Right lobe of liver (tissue), 6 donors: ENCODE data around the gene EIF1AD. TPM values are rescaled to one million over a fixed set of nuclear protein-coding genes. Genes with fewer than 3 reads are reported as not detected.

Source experiments
- ATAC-seq, 4 donors: fragments of 200-7000 bp; cut with Tn5 transposase; one replicate each; pipeline ENCODE4 v1.9.1; 2020; ENCODE audit warnings: mild to moderate bottlenecking in 4 of 4, moderate library complexity in 4 of 4
- DNase-seq, 3 donors: peaks; one replicate each; pipeline ENCODE4 v3.0.0-alpha.2; 2020
- H3K27ac ChIP-seq, 3 donors: fragments of 200-600 bp; one replicate each; pipeline ENCODE4 v1.8.0; 2022
- H3K27me3 ChIP-seq, 2 donors: fragments of 200-600 bp; one replicate each; pipeline ENCODE4 v1.8.0; 2022
- H3K36me3 ChIP-seq, 4 donors: fragments of 200-600 bp; sonication (generic) in 1 of 4; one replicate each; pipeline versions ENCODE4 v1.5.1 to v1.8.0; 2017 to 2022; ENCODE audit warnings: control low read depth in 1 of 4
- H3K4me1 ChIP-seq, 4 donors: fragments of 200-600 bp; sonication (generic) in 1 of 4; one replicate each; pipeline versions ENCODE4 v1.5.1 to v1.8.0; 2017 to 2022; ENCODE audit warnings: control low read depth in 1 of 4
- H3K4me3 ChIP-seq, 3 donors: fragments of 200-600 bp; one replicate each; pipeline ENCODE4 v1.8.0; 2022
- H3K9me3 ChIP-seq, 4 donors: fragments of 200-600 bp; sonication (generic) in 1 of 4; one replicate each; pipeline versions ENCODE4 v1.5.1 to v1.8.0; 2017 to 2022; ENCODE audit warnings: control low read depth in 1 of 4
- POLR2A ChIP-seq: fragments of 450-650 bp; IDR thresholded peaks from one replicate; pipeline ENCODE4 v1.6.1; 2017; ENCODE audit warnings: antibody characterized with exemption, mild to moderate bottlenecking
- WGBS: methylation state at CpG from one replicate; pipeline ENCODE4 v1.1.6; 2018; ENCODE audit warnings: low coverage, low lambda C conversion rate; ENCODE audit not compliant: insufficient coverage; ENCODE audit errors: missing lambda C conversion rate; 5-methylcytosine and 5-hydroxymethylcytosine counted together
- intact Hi-C, 2 donors: fragments of 100-400 bp; cut with DNase I; formaldehyde crosslinking; loops; one replicate each; pipeline versions ENCODE4 v1.11.2 to v1.14.1; 2022
- total RNA-seq, 6 experiments: library from RNA; depleted of rRNA in 2 of 6; stranded (reverse); fragments of >200 nt in 2 of 6; fragmentation: NEBNext Ultra II Directional in 3 of 6; extraction: Animal tissue kit (Norgen Biotek cat#: 25700) in 3 of 6; gene quantifications; one replicate each; pipeline versions ENCODE4 v1.1.0 to v1.2.4, GENCODE V29; 2016 to 2023
- TF ChIP-seq, protein P1 (sequence below), 4 donors: fragments of 200-600 bp in 3 of 4; fragments of 450-650 bp in 1 of 4; IDR thresholded peaks; one replicate each; pipeline versions ENCODE4 v1.5.1 to v1.8.0; 2016 to 2022; ENCODE audit warnings: antibody characterized with exemption in 4 of 4, mild to moderate bottlenecking in 2 of 4
- donor health status: DM: no; HTN: yes; CAD: no.
- donor health status: DM: no; HTN: no; CAD: no.
- donor health status: DM: no; HTN: no; CAD: no.
- donor health status: DM: no; HTN: yes; CAD: no.
- donor health status: DM: no; HTN: yes; CAD: no.

The EIF1AD gene
- total RNA-seq, 6 experiments from 2014 or later, result 11.5 to 22.1 (median 13.1) TPM

DNA sequence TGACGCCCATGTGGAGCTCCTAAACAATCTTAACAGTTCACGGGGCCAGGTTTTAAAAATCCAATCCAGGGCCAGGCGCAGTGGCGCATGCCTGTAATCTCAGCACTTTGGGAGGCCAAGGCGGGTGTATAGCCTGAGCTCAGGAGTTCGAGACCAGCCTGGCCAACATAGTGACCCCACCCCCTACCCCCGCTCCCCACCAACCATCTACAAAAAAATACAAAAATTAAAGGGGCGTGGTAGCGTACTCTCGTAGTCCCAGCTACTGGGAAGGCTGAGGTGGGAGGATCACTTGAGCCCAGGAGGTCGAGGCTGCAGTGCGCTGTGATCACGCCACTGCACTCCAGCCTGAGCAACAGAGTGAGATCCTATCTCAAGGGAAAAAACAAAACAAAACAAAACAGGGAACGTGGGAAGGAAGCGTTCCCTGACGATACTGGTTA lies 41.1 kb downstream of the EIF1AD start:
- no peaks in the 10 kb centered on the region for H3K27me3 ChIP-seq
- peak overlapping the region; percentile 74 to 99 (median 97) for H3K4me3 ChIP-seq
- H3K4me1 ChIP-seq, result peaks cover 0 to 20% (median 8%) of the 10 kb centered on the region in 4 donors
- intact Hi-C loops, result no loop called here
- H3K9me3 ChIP-seq, result no peaks in the 10 kb centered on the region
- ATAC-seq, result peak in 1 of 4 donors; percentile 3
- DNase-seq, result no peak
- WGBS, result 19% methylated on average over 10 of the region's 16 CpGs
- H3K36me3 ChIP-seq, result peaks cover 0 to 21% (median 5%) of the 10 kb centered on the region in 4 donors
- TF ChIP-seq POLR2A, result no peak
- TF ChIP-seq, protein P1, sequence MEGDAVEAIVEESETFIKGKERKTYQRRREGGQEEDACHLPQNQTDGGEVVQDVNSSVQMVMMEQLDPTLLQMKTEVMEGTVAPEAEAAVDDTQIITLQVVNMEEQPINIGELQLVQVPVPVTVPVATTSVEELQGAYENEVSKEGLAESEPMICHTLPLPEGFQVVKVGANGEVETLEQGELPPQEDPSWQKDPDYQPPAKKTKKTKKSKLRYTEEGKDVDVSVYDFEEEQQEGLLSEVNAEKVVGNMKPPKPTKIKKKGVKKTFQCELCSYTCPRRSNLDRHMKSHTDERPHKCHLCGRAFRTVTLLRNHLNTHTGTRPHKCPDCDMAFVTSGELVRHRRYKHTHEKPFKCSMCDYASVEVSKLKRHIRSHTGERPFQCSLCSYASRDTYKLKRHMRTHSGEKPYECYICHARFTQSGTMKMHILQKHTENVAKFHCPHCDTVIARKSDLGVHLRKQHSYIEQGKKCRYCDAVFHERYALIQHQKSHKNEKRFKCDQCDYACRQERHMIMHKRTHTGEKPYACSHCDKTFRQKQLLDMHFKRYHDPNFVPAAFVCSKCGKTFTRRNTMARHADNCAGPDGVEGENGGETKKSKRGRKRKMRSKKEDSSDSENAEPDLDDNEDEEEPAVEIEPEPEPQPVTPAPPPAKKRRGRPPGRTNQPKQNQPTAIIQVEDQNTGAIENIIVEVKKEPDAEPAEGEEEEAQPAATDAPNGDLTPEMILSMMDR (IDR thresholded peaks at IDR 0.05), result no peak
- peak overlapping the region; percentile 58 to 78 (median 59) for H3K27ac ChIP-seq

DNA sequence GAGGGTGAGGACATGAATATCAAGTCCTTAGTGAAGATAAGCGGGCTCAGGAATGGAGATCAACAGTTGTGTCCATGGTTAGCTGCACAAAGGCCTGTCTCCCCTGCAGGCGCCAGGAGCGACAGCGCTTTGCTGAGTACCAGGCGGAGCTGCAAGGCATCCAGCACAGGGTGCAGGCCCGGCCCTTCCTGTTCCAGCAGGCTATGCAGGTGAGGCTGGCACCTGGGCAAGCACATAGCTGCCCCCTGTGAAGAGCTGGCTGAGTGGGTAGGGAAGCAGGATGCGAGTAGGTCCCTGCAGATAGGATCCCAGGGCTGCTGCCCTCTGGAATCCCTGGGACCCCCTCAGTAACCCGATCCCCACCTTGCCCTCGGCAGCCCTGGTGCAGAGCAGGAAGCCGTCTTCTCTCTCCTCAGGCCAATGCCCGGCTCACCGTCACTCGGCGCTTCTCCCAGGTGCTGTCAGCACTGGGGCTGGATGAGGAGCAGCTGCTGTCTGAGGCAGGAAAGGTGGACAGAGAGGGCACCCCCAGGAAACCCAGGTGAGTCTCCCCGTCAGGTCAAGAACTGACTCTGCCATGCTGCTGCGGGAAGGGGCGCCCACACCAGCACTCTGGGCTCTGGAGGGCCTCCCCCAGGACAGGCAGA lies 43.1 kb downstream of the EIF1AD start:
- intact Hi-C loops, result no loop called here
- no peak for DNase-seq
- Histone ChIP-seq H3K4me1 (peaks cover 0 to 17% (median 8%) of the 10 kb centered on the region in 4 donors), H3K36me3 (peaks cover 0 to 1% (median 0%) of the 10 kb centered on the region in 4 donors), H3K27me3 (no peaks in the 10 kb centered on the region), H3K27ac (no peak overlapping the region), H3K9me3 (no peaks in the 10 kb centered on the region), H3K4me3 (no peak overlapping the region)
- 74% methylated on average over 9 of the region's 17 CpGs for WGBS
- ATAC-seq, result no peak
- TF ChIP-seq POLR2A, result no peak
- TF ChIP-seq, protein P1 (IDR thresholded peaks at IDR 0.05), result no peak

DNA sequence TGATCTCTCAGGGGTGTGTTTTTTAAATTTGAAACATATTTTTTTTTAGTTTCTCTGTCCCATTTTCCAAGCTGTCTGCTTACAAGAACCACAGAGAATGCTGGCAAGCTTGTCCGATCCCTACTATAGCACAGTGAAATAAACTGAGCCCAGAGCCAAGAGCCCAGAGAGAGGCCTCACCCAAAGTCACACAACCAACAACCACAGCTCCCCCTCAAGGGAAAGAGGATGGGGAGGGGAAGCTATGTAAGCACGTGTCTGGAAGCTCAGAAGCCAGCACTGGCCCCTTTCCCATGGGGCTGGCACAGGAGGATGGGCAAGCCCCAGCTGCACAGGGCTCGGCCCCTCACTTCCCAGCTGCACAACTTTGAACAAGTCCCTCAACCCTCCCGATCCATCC lies 43.7 kb downstream of the EIF1AD start:
- H3K4me1 ChIP-seq, result peaks cover 0 to 11% (median 6%) of the 10 kb centered on the region in 4 donors
- no peak overlapping the region for H3K4me3 ChIP-seq
- no peaks in the 10 kb centered on the region for H3K27me3 ChIP-seq
- 75% methylated on average over 3 of the region's 4 CpGs for WGBS
- no peaks in the 10 kb centered on the region for H3K9me3 ChIP-seq
- no peak overlapping the region for H3K27ac ChIP-seq
- H3K36me3 ChIP-seq, result no peaks in the 10 kb centered on the region
- ATAC-seq (no peak), DNase-seq (no peak)
- intact Hi-C loops, result no loop called here
- TF ChIP-seq POLR2A, result no peak
- TF ChIP-seq, protein P1 (IDR thresholded peaks at IDR 0.05), result no peak

DNA sequence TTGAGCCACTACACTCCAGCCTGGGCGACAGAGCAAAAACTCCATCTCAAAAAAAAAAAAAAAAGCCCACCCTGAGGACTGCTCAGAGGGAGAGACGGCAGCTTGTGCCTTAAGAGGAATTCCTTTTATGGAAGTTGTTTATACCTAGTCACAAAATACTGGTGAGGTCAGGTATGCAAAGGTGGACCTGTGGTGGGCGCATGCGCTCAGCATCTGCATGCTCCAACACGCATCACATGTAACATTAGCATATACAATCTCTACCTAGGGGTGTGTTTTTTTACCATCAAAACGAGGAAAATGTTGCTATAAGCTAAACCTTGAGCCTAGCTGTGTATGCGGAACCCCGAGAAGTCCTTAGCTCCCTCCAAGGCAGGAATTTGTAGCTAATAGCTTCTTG lies 47.2 kb downstream of the EIF1AD start:
- WGBS, result 75% methylated on average over 6 of the region's 8 CpGs
- Histone ChIP-seq H3K36me3 (no peaks in the 10 kb centered on the region), H3K4me1 (peaks cover 0 to 6% (median 2%) of the 10 kb centered on the region in 4 donors), H3K4me3 (no peak overlapping the region), H3K9me3 (no peaks in the 10 kb centered on the region), H3K27ac (no peak overlapping the region), H3K27me3 (no peaks in the 10 kb centered on the region)
- intact Hi-C loops, result no loop called here
- no peak for DNase-seq
- ATAC-seq, result no peak
- TF ChIP-seq POLR2A, result no peak
- TF ChIP-seq, protein P1 (IDR thresholded peaks at IDR 0.05), result no peak
